NCI-H128 (cell line): ENCODE results near the gene BIRC5.
"Not testable (repeated sequence)": the region's sequence is repeated elsewhere in the genome, so short reads cannot be mapped to it uniquely, and the experiment has no call there.

ENCODE experiments used
- DNase-seq: peaks from one replicate; lab custom pipeline; 2025; ENCODE audit not compliant: unreplicated experiment; lab: John Stamatoyannopoulos, UW

BIRC5 gene

DNA sequence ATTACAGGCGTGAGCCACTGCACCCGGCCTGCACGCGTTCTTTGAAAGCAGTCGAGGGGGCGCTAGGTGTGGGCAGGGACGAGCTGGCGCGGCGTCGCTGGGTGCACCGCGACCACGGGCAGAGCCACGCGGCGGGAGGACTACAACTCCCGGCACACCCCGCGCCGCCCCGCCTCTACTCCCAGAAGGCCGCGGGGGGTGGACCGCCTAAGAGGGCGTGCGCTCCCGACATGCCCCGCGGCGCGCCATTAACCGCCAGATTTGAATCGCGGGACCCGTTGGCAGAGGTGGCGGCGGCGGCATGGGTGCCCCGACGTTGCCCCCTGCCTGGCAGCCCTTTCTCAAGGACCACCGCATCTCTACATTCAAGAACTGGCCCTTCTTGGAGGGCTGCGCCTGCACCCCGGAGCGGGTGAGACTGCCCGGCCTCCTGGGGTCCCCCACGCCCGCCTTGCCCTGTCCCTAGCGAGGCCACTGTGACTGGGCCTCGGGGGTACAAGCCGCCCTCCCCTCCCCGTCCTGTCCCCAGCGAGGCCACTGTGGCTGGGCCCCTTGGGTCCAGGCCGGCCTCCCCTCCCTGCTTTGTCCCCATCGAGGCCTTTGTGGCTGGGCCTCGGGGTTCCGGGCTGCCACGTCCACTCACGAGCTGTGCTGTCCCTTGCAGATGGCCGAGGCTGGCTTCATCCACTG lies at the start of gene BIRC5:
Gene BIRC5 (plus strand): TSS at position 238 of the 690 bp plus-strand sequence. CDS start 64 bp downstream, at position 302.
- peak; percentile 60 for DNase-seq

DNA sequence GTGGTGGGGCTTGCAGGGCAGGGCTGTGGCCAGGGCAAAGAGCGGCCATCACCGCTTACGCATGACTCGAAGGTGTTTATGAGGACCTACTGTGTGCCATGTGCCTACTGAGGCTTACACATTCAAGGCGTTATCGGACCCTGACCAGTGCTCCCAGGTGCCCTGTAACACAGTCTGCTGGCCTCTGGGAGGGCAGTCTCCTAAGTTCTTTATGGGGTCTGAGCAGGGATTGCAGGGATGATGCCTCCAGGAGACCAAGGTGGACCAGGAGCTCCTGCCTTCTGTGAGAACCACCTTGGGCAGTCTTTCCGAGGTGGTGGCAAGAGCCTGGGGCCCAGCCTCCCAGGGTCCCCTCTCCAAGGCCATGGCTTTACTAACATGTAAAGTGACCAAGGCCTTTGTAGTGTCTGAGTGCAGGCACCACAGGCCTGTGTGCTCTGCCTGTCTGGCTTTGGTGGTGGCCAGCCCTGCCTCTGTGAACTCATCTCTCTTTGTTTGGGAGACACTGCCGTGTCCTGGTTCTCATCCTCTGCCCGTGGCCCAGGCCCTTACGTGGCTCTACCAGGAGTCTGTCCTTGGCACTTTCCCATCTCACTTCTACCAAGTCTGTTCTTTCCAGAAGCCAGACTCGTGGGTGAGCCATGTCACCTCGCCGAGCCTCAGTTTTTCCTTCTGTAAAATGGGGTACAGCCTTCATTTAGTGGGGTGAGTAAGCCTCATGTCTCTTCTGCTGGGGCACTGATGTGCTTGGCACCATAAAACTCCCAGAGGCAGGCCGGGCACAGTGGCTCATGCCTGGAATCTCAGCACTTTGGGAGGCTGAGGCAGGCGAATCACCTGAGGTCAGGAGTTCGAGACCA lies 49.1 kb upstream of the BIRC5 start:
- DNase-seq, result no peak

- no peak for DNase-seq
These were observed 47.6 kb upstream of the BIRC5 start for GRCh38 chr17:78166416-78166815.

- peak; percentile 67 for DNase-seq
These were observed 45.7 kb upstream of the BIRC5 start, which contains the start of gene SYNGR2 for GRCh38 chr17:78168242-78168902. TSS of gene SYNGR2 (plus strand) at chr17:78168581. CDS start at chr17:78168617, 36 bp downstream.

GRCh38 chr17:78168903-78169793 lies 44.9 kb upstream of the BIRC5 start:
- no peak for DNase-seq

DNA sequence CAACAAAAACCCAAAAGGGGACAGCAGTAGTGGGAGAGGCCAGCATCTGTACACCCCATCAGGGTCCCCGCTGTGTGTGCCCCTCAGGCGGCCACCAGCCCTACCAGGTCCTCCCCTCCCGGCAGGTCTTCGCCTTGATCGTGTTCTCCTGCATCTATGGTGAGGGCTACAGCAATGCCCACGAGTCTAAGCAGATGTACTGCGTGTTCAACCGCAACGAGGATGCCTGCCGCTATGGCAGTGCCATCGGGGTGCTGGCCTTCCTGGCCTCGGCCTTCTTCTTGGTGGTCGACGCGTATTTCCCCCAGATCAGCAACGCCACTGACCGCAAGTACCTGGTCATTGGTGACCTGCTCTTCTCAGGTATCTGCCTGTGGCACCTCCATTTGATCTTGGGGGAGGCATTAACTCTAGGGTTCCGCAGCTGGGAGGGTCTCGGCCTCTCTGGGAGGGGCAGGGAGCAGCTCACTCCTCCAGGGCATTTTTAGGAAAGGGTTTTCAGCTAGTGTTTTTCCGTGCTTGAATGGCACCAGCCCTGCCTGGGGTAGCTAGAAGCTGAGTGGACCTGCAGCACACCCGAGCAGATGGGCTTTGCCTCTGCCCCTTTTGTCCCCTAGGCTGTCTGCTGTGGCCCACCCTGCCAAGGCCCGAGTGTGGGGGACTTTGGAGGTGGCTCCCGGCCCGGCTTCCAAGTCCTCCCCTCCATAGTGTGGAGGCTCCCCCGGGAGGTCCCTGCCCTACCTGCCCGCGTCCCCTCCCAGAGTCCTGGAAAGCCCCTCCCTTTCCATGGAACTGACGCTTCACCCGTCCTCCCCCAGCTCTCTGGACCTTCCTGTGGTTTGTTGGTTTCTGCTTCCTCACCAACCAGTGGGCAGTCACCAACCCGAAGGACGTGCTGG lies 43.1 kb upstream of the BIRC5 start:
- DNase-seq, result no peak

DNA sequence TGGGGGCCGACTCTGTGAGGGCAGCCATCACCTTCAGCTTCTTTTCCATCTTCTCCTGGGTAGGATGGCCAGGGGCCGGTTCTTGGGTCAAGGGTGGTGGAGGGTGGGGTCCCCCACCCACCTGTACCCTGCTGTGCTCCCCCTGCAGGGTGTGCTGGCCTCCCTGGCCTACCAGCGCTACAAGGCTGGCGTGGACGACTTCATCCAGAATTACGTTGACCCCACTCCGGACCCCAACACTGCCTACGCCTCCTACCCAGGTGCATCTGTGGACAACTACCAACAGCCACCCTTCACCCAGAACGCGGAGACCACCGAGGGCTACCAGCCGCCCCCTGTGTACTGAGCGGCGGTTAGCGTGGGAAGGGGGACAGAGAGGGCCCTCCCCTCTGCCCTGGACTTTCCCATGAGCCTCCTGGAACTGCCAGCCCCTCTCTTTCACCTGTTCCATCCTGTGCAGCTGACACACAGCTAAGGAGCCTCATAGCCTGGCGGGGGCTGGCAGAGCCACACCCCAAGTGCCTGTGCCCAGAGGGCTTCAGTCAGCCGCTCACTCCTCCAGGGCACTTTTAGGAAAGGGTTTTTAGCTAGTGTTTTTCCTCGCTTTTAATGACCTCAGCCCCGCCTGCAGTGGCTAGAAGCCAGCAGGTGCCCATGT lies 42.3 kb upstream of the BIRC5 start:
- not testable (repeated sequence) for DNase-seq

DNA sequence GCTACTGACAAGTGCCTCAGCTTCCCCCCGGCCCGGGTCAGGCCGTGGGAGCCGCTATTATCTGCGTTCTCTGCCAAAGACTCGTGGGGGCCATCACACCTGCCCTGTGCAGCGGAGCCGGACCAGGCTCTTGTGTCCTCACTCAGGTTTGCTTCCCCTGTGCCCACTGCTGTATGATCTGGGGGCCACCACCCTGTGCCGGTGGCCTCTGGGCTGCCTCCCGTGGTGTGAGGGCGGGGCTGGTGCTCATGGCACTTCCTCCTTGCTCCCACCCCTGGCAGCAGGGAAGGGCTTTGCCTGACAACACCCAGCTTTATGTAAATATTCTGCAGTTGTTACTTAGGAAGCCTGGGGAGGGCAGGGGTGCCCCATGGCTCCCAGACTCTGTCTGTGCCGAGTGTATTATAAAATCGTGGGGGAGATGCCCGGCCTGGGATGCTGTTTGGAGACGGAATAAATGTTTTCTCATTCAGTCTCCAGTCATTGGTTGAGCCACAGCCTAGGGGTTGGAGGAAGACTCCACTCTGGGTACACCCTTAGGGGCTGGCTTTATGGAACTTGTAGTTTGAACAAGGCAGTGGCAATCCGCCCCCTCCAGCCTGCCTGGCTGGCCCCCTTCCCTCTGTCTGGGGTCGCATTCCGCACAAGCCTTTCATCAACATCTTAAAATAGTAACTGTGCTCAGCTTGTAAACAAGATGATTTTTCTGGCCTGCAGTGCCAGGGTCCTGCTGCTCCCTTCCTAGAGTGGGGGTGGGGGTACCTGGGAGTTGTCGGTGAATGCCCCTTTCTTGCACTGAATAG lies 41.6 kb upstream of the BIRC5 start:
- DNase-seq, result no peak

GRCh38 chr17:78173097-78173715 lies 40.8 kb upstream of the BIRC5 start:
- DNase-seq, result no peak

DNA sequence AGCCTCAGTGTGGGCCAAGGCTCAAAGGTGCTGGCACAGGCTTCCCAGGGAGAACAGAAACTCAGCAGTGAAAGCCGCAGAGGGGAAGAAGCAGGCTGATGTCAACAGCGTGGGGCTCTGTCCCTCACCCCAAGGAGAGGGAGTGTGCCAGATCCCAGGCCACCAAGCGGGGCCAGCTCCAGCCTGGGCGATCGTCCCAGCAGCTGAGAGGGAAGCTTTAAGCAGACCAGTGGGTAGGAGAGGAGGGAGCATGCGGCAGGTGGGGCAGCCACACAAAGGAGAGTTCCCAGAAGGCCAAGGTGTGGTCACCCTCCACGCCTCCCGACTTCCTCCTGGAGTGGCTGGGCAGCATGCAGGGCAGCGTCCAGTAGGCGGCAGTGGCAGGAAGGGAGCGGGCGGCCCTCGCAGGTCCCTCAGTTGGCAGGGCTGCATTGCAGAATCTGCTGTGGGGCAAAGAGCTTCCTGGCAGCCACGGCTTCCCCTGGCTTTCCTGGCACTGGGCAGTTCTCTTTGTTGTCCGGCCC lies 39.6 kb upstream of the BIRC5 start:
- DNase-seq, result no peak

DNA sequence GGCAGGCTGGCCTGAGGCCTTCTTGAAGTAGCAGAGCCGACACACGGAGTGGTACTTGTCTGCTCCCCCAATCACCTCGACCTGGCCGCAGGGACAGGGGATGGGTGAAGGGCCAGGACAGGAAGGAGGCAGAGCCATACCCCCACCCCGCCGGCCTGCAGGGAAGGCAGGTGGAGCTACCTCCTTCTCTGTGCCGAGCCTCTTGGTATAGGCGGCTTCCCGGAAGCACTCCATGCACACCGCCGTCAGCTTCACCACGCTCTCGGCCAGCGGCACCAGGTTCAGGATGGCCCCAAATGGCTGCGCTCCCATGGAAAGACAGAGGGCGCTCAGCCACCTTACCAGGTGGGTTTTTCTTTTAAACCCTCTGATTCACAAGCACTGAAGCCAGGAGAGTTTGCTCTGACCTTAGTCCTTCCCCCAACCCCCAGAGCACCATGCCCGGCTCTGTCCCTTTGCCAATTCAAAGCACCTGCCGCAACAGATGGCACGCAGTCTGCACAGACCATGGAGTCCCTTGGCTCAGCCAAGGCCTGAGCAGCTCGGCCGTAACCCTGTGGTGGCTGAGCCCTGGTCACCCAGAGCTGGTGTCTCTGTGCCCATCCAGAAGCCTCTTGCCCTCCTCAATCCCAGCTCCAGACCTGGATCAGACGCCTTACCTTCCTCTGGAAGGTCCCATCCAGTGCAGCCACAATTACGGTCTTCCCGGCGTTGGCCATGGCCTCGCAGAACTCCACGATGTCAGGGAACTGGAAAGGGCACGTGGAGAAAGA lies 39.0 kb upstream of the BIRC5 start:
- no peak for DNase-seq

GRCh38 chr17:78175643-78175981 lies 38.4 kb upstream of the BIRC5 start:
- DNase-seq, result no peak

DNA sequence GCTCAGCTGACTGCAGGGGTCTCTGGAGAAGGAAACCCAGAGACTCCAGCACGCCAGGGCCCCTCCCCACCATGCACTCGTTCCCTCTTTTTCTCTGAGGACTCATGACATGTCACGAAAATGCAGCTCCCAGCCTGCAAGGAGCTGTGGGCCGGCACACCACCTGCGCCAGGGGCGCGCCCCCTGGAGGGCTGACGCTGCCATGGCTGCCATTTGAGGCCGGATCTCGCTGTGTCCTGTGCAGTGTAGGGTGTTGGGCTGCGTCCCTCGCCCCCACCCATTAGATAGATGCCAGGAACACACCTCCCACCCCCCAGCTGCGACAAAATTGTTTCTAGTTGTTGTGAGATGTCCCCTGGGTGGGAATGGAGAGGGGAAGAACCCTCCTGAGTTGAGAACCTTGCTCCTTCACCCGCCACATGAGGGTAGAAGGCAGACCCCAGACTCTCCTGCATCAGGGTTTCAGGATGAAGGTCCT lies 37.5 kb upstream of the BIRC5 start:
- DNase-seq, result no peak

DNA sequence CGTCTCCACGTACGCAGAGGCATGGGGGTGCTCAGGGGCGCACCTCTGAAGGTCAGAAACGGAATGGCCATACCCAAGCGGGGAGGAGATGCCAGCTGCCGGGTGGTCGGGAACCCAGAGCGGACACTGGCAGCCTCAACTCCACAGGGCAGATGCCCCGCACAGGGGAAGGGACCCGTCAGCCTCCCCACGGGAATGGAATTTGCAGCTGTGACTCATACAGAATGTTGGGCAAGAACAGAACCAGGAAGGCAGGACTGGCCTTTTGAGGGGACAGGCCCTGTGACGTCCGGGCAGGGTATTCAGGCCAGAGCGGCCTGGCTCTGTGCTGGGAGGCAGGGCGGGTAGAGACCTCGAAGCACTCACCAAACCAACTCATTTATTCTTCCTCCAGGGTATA lies 34.7 kb upstream of the BIRC5 start:
- no peak for DNase-seq

DNA sequence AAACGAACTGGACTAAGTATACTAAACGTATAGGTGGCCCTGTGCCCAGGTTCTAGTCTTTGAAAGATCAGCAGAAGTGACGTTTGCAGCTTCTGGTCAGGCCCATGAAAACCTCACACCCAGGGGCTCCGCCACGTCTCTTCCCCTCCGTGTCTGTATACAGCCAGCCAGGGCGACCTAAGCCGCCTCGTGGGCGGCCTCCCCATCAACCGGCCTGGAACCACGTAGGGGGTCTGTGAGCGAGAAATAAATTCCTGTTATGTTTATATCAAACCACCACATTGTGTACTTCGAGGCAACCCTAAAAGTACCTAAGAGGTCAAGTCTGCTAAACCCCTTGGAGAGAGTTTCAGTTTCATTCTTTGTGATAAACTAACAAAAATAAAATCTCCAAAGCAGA lies 34.0 kb upstream of the BIRC5 start:
- no peak for DNase-seq

DNA sequence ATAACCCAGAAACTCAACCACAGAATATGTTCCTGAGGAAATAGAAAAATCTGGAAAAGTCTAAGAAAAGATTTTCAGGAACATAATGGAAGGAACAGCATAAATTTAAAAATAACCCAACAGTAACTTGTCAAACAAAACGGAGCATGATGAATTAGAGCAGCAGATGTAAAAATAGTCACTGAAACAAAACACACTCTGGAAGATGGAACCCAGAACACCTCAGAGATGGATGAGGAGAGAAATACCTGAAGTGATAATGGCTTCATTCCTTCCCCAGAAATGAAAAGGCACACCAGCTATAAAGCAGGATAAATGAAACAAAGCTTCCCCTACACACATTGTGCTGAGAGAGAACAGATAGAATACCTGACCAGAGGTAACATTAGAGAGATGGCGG lies 33.5 kb upstream of the BIRC5 start:
- no peak for DNase-seq

DNA sequence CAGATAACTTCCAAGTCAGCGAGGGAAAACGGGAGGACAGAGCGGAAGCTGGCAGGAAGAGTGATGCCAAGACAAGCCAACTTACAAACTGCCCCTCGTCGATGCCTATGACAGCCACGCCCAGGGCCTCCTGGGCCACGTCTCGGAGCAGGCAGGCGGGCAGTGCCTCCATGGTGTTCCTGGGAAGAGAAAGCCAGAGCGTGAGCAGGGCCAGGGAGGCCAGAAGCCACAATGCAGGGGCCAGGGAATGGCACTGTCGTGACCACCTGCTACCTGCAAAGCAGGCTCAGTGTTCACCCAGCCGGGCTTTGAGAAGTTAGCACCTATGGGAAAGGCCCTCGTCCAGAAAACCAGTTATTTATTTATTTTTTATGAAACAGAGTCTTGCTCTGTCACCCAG lies 31.5 kb upstream of the BIRC5 start:
- DNase-seq, result no peak
